ENCODE measurements around the gene TCL1A. TPM values are rescaled to one million over a fixed set of nuclear protein-coding genes. Genes with fewer than 3 reads are reported as not detected.

Gene TCL1A
- total and polyA plus RNA-seq, 12 donors = 0.33 to 0.58 TPM; not detected in 10

DNA sequence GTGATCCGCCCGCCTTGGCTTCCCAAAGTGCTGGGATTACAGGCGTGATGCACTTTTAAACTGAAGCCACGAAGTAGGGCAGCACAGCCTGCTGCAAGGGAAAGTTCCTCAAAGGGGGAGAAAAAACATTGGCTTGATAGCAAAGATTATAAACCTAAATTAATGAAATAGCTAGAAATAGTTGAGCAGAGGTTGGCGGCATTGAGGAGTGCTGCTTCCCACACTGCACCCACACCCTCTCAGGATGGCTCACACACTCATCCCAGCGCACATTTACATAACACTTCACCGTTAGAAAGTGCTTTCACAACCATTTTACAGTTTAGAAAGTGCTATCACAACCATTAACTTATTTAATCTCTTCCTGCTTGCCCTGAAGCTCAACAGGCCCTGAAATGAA is 44.4 kb upstream of the TCL1A start:
- no peak overlapping the region for H3K27ac ChIP-seq
- DNase-seq (no peak), ATAC-seq (no peak)
- H3K36me3 ChIP-seq = no peaks in the 10 kb centered on the region
- WGBS, 2 donors = 70 to 73% methylated on average over 7 of the region's 7 CpGs
- intact Hi-C loops (cut with DNase I) = no loop called here
- H3K4me1 ChIP-seq = no peaks in the 10 kb centered on the region
- H3K4me3 ChIP-seq = no peak overlapping the region
- TF ChIP-seq, protein P1, sequence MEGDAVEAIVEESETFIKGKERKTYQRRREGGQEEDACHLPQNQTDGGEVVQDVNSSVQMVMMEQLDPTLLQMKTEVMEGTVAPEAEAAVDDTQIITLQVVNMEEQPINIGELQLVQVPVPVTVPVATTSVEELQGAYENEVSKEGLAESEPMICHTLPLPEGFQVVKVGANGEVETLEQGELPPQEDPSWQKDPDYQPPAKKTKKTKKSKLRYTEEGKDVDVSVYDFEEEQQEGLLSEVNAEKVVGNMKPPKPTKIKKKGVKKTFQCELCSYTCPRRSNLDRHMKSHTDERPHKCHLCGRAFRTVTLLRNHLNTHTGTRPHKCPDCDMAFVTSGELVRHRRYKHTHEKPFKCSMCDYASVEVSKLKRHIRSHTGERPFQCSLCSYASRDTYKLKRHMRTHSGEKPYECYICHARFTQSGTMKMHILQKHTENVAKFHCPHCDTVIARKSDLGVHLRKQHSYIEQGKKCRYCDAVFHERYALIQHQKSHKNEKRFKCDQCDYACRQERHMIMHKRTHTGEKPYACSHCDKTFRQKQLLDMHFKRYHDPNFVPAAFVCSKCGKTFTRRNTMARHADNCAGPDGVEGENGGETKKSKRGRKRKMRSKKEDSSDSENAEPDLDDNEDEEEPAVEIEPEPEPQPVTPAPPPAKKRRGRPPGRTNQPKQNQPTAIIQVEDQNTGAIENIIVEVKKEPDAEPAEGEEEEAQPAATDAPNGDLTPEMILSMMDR (IDR thresholded peaks at IDR 0.05) = no peak
- H3K9me3 ChIP-seq = no peaks in the 10 kb centered on the region
- H3K27me3 ChIP-seq = peaks cover 0 to 54% (median 33%) of the 10 kb centered on the region in 7 donors

- WGBS, 2 donors = 37 to 38% methylated on average over 3 of the region's 3 CpGs
- ATAC-seq = no peak
- H3K36me3 ChIP-seq = no peaks in the 10 kb centered on the region
- H3K4me3 ChIP-seq = no peak overlapping the region
- H3K4me1 ChIP-seq = no peaks in the 10 kb centered on the region
- DNase-seq = no peak
- peaks cover 0 to 49% (median 30%) of the 10 kb centered on the region in 7 donors for H3K27me3 ChIP-seq
- H3K27ac ChIP-seq = no peak overlapping the region
- H3K9me3 ChIP-seq = no peaks in the 10 kb centered on the region
- TF ChIP-seq, protein P1 (IDR thresholded peaks at IDR 0.05) = no peak
- intact Hi-C loops (cut with DNase I) = no loop called here
These were observed 42.8 kb upstream of the TCL1A start for GRCh38 chr14:95756751-95757150.

GRCh38 chr14:95756127-95756526 is 42.2 kb upstream of the TCL1A start:
- Histone ChIP-seq H3K27ac (no peak overlapping the region), H3K9me3 (no peaks in the 10 kb centered on the region), H3K36me3 (no peaks in the 10 kb centered on the region), H3K27me3 (peaks cover 0 to 48% (median 25%) of the 10 kb centered on the region in 7 donors), H3K4me3 (no peak overlapping the region), H3K4me1 (no peaks in the 10 kb centered on the region)
- DNase-seq = no peak
- WGBS, 2 donors = 63 to 67% methylated on average over 6 of the region's 6 CpGs
- intact Hi-C loops (cut with DNase I) = no loop called here
- ATAC-seq = no peak
- TF ChIP-seq, protein P1 (IDR thresholded peaks at IDR 0.05) = no peak

DNA sequence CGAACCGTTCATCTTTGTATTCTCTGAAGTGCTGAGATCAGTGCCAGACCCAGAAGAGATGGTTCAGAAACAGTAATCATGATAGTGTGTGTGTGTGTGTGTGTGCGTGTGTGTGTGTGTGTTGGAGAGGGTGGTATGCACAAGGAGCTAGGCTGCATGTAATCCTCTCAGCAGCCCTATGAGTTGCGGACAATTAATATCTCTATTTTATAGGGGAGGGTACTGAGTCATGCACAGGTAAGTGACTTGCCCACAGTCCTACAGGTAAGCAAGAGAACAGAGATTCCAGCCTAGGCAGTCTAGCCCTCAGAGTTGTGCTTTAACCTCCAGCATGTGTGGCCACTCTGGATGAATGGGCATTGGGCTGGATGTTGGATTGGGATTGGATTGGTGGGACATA is 27.9 kb upstream of the TCL1A start:
- Histone ChIP-seq H3K27me3 (peaks cover 0 to 9% (median under 1%) of the 10 kb centered on the region in 7 donors), H3K36me3 (no peaks in the 10 kb centered on the region), H3K4me3 (no peak overlapping the region), H3K4me1 (no peaks in the 10 kb centered on the region), H3K27ac (no peak overlapping the region), H3K9me3 (peaks cover 0 to 9% (median 0%) of the 10 kb centered on the region in 11 donors)
- 85 to 93% methylated on average over 4 of the region's 4 CpGs for WGBS, 2 donors
- intact Hi-C loops (cut with DNase I) = no loop called here
- no peak for DNase-seq
- TF ChIP-seq, protein P1 (IDR thresholded peaks at IDR 0.05) = no peak
- ATAC-seq = no peak
